ENCODE measurements around the gene IQGAP3.

The IQGAP3 gene

DNA sequence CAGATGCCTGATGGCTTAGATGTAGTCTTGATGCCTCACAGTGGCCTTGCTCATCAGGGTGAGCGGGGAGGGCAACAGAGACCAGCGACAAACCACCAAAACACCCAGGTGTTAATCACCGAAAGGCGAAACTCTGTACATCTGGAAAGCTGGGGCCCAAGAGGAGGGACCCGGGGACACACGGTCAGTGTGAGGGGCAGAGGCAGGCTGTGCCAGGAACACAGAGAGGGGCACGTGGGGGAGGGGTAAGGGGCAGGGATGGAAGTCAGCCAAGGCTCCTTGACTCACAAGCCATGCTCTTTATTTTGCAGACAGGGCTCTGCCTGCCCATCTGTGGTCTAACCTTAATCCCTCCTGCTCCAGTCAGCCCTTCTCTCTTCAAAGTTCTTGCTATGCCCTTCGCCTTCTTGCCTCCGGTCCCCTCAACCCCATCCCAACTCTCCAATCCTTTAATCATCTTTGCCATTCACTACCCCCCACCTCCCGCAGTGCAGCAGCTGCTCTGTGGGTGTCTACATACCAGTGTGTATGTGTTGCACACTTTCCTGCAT is 76.1 kb downstream of the IQGAP3 start:
- Histone ChIP-seq H3K4me3 (peak overlapping the region; percentile 99), H3K27ac (peak overlapping the region; percentile 97 to 100)
- TF ChIP-seq, protein P1, sequence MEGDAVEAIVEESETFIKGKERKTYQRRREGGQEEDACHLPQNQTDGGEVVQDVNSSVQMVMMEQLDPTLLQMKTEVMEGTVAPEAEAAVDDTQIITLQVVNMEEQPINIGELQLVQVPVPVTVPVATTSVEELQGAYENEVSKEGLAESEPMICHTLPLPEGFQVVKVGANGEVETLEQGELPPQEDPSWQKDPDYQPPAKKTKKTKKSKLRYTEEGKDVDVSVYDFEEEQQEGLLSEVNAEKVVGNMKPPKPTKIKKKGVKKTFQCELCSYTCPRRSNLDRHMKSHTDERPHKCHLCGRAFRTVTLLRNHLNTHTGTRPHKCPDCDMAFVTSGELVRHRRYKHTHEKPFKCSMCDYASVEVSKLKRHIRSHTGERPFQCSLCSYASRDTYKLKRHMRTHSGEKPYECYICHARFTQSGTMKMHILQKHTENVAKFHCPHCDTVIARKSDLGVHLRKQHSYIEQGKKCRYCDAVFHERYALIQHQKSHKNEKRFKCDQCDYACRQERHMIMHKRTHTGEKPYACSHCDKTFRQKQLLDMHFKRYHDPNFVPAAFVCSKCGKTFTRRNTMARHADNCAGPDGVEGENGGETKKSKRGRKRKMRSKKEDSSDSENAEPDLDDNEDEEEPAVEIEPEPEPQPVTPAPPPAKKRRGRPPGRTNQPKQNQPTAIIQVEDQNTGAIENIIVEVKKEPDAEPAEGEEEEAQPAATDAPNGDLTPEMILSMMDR (IDR thresholded peaks at IDR 0.05) = no peak
- DNase-seq (ENCODE audit: low spot score) = no peak

DNA sequence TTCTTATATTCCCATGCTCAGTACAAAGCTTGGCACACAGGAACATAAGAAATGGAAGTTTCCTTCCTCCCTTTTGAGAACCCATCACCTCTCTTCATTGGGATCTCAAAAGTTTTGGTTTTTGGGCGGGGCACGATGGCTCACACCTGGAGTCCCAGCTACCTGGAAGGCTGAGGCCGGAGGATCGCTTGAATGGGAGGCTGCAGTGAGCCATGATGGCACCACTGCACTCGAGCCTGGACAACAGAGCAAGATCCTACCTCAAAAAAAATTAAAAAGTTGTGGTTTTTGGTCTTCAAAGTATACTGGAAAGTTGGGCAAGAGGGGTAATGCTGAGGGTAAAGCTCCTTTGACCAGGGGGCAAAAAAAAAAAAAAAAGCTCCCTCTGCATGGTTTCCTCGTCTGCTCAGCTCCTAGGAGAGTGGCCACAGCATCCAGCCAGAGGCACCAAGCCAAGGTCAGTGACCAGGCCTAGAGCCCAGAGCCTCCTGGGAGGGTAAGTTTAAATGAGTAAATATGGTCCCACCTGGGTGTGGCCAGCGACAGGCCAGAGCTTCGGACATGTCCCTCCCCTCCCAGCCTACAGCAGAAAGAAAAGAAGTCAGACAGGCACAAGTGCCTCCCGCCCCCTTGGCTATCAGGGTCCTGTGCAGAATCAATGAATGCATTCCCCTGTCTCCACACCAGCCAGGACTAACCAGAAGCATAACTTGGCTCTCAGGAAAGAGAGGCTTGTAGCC is 76.8 kb downstream of the IQGAP3 start:
- Histone ChIP-seq H3K27ac (peak overlapping the region; percentile 97 to 100), H3K4me3 (peak overlapping the region; percentile 99)
- DNase-seq (ENCODE audit: low spot score) = no peak
- TF ChIP-seq, protein P1 (IDR thresholded peaks at IDR 0.05) = no peak

DNA sequence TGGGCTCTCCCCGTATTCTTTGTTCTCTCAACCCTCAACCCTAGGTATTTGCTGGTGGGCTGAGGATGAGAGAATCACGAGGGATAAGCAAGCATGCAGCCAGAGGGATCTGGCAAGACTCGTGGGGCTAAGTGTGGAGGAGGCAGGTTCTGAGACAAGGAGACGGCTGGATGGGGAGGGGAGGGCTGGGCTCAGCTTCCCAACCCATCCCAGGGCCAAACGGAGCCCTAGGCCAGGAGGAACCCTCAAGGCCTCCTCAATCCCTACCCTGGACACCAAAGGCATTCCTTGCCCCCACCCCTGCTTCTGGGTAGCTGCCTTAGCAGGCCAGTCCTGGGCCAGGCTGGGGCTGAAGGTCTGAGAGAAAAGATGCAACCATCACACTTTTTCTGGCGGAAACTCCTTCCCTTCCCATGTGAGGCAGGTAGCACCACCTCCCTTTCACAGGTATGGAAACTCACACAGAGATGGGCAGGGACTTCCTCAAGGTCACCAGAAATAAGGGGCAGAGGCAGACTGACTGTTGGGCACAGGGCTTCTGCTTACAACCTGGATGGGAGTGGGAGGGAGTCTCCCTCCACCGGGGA is 78.0 kb downstream of the IQGAP3 start:
- peak overlapping the region; percentile 96 to 100 for H3K27ac ChIP-seq
- DNase-seq (ENCODE audit: low spot score) = no peak

DNA sequence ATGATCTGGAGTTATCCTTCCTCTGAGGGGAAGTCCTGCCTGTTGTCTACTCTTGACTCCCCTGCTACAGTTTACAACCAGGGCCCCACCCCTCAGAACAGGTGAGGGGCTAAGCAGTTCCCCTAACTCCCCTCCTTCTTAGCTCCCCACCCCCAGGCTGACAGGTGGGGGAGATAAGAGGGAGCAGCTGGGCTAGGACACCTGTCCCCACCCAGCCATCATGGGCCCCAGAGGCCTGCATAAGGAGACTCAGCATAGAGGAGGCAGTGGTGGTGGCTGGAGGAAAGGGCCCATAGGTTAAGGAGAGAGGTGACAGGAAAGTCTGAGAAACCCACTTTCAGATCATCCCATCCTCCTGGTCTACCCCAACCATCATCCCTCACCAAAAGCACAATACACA is 78.6 kb downstream of the IQGAP3 start:
- Histone ChIP-seq H3K4me3 (peak overlapping the region; percentile 54), H3K27ac (peak overlapping the region; percentile 96 to 100)
- DNase-seq (ENCODE audit: low spot score) = no peak
- TF ChIP-seq, protein P1 (IDR thresholded peaks at IDR 0.05) = no peak

More for the DNA sequence above, 78.0 kb downstream of the IQGAP3 start:
- peak overlapping the region; percentile 54 for H3K4me3 ChIP-seq
- TF ChIP-seq, protein P1 (IDR thresholded peaks at IDR 0.05) = no peak

DNA sequence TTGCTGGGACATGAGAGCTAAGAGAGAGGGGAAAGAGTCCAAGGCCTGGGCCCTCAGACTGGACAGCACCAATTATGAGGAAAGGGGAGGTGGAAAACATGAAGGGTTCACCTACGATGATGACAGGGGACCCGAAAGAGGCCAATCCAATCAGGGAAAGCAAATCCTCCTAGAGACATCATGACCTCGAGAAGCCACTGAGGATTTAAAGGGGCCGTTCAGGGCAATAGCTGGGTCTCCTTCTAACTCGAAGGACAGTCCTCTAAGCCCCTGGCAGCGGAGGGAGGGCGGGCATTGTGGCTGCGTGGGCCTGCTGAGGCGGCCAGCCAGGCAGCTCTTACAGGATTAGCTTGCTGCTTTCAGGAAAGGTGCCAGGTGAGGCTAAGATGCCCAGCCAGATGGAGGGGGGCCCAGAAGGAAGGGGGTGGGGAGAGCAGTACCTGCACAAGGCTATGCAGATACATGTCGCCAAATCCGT is 79.2 kb downstream of the IQGAP3 start:
- DNase-seq (ENCODE audit: low spot score) = no peak
- H3K4me3 ChIP-seq = peak overlapping the region; percentile 54
- TF ChIP-seq, protein P1 (IDR thresholded peaks at IDR 0.05) = no peak

DNA sequence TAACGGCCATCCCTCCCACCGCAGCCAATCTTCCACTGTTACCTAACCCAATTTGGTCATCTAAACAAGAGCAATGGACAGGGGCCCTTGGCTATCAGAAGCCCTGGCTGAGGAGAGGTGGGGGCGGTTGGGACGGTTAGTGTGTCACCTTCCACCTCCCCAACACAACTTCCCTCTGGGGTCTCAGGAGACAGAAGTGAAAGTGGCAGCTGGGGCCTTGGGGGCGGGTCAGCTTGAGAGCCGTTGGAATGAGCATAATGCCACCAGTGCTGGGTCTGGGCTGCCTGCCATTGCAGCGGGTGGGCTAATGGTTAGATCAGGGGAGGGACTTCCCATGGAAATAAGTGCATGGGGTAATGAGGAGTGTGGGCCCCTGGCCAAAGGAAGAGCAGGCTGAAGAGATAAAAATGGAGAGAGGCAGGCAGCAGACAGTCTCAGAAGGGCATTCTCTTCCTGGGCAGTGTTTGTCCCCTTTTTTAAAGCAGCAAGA is 79.7 kb downstream of the IQGAP3 start:
- Histone ChIP-seq H3K27ac (peak overlapping the region; percentile 96 to 100), H3K4me3 (peak overlapping the region; percentile 54)
- TF ChIP-seq, protein P1 (IDR thresholded peaks at IDR 0.05) = no peak
- no peak for DNase-seq (ENCODE audit: low spot score)

More for the DNA sequence above, 79.2 kb downstream of the IQGAP3 start:
- peak overlapping the region; percentile 96 to 100 for H3K27ac ChIP-seq

Data from coronary artery (tissue), 2 donors.